Right kidney (tissue), 1 donor: Measurements from ENCODE around the gene SRRM2.

ENCODE experiments used
- DNase-seq: peaks from one replicate; pipeline ENCODE4 v3.0.0-alpha.2; 2016

SRRM2 gene

DNA sequence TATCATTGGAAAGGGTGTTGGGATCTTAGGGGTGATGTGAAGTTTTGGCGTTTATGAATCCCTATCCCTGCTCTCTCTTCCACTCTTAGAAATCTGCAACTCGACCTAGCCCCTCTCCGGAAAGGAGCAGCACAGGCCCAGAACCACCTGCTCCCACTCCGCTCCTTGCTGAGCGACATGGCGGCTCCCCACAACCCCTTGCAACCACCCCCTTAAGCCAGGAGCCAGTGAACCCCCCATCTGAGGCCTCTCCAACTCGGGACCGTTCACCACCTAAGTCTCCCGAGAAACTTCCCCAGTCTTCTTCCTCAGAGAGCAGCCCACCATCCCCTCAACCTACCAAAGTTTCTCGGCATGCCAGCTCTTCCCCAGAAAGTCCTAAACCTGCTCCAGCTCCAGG is 9.0 kb downstream of the SRRM2 start:
- no peak for DNase-seq

DNA sequence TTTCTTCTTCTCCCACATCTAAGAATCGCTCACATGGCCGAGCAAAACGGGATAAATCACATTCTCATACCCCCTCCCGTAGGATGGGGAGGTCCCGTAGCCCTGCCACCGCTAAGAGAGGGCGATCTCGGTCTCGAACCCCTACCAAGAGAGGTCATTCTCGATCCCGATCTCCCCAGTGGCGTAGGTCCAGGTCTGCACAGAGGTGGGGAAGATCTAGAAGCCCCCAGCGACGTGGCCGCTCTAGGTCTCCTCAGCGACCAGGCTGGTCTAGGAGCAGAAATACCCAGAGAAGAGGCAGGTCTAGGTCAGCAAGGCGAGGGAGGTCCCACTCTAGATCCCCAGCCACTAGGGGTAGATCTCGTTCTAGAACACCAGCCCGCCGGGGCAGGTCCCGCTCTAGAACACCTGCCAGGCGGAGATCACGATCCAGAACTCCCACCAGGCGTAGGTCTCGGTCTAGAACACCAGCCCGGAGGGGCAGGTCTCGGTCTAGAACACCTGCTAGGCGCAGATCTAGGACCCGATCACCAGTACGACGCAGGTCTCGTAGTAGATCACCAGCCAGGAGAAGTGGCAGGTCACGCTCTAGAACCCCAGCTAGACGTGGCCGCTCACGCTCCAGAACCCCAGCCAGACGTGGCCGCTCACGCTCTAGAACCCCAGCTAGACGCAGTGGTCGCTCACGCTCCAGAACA is 9.6 kb downstream of the SRRM2 start:
- no peak for DNase-seq

DNA sequence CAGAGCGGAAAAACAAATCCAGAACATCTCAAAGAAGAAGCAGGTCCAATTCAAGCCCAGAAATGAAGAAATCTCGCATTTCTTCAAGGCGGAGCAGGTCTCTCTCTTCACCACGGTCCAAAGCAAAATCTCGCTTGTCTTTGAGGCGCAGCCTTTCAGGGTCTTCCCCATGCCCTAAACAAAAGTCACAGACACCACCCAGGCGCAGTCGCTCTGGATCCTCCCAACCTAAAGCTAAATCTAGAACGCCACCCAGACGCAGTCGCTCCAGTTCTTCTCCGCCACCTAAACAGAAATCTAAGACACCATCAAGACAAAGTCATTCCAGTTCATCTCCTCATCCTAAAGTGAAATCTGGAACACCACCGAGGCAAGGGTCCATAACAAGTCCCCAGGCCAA is 10.3 kb downstream of the SRRM2 start:
- DNase-seq = no peak

DNA sequence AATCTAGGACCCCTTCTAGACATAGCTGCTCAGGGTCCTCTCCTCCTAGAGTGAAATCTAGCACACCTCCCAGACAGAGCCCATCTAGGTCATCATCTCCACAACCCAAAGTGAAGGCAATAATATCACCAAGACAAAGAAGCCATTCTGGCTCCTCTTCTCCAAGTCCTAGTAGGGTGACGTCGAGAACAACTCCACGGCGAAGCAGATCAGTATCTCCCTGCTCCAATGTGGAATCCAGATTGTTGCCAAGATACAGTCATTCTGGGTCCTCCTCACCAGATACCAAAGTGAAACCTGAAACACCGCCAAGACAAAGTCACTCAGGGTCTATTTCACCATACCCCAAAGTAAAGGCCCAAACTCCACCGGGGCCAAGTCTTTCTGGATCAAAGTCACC is 10.7 kb downstream of the SRRM2 start:
- DNase-seq = no peak

DNA sequence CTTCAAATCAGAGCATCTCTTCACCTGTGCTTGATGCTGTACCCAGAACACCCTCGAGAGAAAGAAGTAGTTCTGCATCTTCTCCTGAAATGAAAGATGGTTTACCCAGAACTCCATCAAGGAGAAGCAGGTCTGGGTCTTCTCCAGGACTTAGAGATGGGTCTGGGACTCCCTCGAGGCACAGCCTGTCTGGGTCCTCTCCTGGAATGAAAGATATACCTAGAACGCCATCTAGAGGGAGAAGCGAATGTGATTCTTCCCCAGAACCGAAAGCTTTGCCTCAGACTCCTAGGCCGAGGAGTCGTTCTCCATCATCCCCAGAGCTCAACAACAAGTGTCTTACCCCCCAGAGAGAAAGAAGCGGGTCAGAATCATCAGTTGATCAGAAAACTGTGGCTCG is 12.3 kb downstream of the SRRM2 start:
- DNase-seq = no peak

DNA sequence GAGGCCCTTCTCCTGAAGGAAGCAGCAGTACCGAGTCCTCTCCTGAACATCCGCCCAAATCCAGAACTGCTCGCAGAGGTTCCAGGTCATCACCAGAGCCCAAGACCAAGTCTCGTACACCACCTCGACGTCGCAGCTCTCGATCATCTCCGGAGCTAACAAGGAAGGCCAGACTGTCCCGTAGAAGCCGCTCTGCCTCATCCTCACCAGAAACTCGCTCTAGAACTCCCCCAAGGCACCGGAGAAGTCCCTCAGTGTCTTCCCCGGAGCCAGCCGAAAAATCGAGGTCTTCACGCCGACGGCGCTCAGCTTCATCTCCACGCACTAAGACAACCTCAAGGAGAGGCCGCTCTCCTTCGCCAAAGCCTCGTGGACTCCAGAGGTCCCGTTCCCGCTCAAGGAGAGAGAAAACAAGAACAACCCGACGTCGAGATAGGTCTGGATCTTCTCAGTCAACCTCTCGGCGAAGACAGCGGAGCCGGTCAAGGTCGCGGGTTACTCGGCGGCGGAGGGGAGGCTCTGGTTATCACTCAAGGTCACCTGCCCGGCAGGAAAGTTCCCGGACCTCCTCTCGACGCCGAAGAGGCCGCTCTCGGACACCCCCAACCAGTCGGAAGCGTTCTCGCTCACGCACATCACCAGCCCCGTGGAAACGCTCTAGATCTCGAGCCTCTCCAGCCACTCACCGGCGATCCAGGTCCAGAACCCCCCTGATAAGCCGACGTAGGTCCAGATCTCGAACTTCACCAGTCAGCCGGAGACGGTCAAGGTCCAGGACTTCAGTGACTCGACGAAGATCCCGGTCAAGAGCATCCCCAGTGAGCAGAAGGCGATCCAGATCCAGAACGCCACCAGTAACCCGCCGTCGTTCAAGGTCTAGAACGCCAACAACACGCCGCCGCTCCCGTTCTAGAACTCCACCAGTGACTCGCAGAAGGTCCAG is 13.3 kb downstream of the SRRM2 start:
- DNase-seq = no peak

DNA sequence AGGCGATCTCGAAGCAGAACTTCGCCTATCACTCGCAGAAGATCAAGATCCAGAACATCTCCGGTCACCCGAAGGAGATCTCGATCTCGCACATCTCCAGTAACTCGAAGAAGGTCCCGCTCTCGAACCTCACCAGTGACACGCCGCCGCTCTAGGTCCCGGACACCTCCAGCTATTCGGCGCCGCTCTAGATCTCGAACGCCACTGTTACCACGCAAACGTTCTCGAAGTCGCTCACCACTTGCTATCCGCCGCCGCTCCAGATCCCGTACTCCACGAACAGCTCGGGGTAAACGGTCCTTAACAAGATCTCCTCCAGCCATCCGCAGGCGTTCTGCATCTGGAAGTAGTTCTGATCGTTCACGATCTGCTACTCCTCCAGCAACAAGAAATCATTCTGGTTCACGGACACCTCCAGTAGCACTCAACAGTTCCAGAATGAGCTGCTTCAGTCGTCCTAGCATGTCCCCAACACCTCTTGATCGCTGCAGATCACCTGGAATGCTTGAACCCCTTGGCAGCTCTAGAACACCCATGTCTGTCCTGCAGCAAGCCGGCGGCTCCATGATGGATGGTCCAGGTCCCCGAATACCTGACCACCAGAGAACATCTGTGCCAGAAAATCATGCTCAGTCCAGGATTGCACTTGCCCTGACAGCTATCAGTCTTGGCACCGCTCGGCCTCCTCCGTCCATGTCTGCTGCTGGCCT is 14.1 kb downstream of the SRRM2 start:
- no peak for DNase-seq

DNA sequence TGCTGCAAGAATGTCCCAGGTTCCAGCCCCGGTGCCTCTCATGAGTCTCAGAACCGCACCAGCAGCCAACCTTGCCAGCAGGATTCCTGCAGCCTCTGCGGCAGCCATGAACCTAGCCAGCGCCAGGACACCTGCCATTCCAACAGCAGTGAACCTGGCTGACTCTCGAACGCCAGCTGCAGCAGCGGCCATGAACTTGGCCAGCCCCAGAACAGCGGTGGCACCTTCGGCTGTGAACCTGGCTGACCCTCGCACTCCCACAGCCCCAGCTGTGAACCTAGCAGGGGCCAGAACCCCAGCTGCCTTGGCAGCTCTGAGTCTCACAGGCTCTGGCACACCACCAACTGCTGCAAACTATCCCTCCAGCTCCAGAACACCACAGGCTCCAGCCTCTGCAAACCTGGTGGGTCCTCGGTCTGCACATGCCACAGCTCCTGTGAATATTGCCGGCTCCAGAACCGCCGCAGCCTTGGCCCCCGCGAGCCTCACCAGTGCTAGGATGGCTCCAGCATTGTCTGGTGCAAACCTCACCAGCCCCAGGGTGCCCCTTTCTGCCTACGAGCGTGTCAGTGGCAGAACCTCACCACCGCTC is 14.8 kb downstream of the SRRM2 start:
- DNase-seq = no peak

DNA sequence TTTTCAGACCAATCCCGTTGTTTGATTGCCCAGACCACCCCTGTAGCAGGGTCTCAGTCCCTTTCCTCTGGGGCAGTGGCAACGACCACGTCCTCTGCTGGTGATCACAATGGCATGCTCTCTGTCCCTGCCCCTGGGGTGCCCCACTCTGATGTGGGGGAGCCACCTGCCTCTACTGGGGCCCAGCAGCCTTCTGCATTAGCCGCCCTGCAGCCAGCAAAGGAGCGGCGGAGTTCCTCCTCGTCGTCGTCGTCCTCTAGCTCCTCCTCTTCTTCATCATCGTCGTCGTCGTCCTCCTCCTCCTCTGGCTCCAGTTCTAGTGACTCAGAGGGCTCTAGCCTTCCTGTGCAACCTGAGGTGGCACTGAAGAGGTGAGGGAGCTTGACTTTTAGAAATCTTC is 15.5 kb downstream of the SRRM2 start:
- no peak for DNase-seq

DNA sequence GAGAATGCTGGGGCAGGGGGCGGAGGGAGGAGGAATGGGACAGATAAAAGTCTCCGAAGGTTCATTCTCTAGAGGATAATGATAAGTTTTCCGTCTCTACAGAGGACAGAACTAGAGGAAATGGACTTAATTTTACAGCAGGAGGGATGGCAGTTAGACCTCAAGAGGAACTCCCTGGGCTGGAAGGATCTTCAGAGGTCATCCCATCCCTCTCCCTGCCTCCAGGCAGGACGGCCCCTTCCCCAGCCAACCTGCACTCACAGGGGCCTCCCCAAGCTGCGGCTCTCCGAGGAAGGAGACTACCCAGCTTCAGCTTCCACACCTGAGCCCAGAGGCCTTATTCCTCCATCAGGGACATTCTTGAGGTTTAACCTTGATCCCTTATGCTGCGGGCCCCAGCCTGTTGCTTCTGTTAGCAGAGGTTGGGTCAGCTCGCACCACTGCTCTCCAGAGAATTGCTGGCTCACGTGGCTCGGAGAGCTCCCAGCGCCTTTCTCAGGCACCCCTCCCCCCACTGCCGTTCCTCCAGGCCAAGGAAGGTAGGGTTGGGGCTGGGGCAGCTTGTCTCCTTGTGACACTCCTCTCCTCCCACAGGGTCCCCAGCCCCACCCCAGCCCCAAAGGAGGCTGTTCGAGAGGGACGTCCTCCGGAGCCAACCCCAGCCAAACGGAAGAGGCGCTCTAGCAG is 16.1 kb downstream of the SRRM2 start:
- no peak for DNase-seq

DNA sequence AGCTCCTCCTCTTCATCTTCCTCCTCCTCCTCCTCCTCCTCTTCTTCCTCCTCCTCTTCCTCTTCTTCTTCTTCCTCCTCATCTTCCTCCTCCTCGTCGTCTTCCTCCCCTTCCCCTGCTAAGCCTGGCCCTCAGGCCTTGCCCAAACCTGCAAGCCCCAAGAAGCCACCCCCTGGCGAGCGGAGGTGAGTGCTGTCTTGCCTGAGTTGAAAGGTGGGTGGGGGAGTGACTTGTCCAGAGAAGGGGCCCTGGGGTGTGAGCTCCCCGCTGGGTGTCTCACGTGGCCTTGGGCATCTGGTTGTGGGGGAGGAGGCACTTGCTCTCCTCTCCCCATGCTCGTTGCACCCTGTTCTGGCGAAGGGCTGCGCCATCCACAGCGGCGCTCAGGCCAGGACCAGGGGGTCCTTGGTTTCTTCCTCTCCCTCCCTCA is 16.7 kb downstream of the SRRM2 start:
- no peak for DNase-seq

DNA sequence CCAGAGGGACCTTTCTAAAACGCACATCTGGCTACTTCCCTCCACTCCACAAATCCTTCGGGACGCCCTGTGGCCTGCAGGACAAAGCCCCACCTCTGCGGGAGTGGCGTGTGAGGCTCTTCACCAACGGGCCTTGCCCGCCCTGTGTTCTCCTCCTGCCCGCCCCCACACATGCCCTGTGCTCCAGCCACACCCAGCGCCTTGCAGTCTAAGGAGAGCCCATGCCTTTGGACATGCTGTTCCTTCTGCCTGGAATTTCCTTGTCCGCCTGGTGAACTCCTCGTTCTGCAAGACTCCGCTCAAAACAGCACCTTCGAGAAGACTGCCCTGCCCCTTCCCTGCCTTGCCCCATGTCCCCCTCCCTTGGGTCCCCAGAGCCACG is 17.2 kb downstream of the SRRM2 start:
- no peak for DNase-seq

DNA sequence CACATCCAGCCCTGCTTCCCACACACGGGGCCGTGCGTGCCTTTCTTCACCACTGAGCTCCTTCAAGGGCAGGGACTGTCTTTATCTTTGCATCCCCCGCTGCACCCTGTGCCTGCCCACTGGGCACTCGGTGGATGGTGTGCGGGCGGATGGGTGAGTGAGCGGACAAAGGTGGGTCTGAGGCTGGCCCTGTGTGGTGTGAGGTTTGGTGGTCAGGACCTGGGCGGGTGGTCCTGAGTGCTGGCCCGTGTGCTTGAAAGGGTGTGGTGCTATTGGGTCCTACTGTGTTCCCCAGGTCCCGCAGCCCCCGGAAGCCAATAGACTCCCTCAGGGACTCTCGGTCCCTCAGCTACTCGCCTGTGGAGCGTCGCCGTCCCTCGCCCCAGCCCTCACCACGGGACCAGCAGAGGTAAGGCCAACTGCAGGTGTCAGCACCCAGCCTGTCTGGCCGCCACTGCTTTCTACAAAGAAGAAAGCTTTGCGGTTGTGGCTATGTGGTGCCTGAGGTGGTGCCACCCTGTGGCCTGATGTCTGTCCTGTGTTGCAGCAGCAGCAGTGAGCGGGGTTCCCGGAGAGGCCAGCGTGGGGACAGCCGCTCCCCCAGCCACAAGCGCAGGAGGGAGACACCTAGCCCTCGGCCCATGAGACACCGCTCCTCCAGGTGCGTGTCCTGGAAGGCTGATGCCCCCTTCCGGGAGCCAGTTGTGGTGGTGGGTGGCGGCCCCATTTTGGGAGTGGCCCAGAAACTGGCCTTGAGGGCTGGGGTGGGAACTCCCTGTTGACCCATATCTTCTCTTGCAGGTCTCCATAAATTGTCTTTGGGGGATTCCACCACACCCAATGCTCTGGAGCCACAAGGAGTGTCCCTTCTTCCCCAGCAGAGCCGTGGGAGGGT is 17.9 kb downstream of the SRRM2 start:
- DNase-seq = no peak

DNA sequence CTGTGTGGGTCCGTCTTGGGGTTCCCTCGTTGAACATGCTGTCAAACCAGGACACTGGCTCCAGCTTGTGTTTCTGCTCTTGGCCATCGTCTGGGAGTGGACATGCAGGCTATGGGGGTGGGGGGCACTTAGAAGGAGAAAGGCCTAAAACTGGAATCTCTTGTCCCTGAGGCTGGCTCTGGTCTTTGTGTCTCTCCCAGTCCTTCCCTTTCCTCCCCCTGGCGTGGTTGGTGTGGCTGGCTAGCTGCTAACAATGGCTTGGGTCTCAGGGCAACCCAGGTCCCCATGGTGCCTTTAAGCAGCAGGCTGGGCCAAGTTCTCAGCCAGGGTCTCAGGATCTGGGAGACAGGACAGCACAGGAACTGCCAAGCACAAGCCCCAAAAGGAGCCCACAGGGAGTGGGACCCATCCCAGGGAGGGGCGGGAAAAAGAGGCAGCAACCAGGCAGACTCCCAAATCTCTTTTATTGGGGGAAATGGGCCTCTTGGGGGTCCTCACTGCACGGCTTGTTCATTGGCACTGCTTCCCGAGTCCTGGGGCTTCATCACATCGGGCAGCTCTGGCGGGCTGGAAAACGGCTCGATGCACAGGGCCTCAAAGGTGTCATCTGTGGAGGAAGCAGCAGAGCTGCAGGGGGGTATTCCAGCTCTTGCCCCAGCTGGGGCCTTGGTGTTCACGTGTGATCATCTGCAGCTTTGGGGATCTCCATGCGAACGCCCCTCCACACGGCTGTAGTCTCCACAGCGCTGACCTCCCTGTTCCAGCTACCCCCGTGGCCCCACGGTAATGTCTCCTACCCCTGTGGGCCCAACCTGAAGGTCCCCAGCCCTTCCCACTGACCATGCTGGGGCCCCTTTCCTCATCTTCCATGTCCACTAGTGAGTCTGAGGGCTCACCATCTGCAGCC is 19.3 kb downstream of the SRRM2 start:
- DNase-seq = no peak

DNA sequence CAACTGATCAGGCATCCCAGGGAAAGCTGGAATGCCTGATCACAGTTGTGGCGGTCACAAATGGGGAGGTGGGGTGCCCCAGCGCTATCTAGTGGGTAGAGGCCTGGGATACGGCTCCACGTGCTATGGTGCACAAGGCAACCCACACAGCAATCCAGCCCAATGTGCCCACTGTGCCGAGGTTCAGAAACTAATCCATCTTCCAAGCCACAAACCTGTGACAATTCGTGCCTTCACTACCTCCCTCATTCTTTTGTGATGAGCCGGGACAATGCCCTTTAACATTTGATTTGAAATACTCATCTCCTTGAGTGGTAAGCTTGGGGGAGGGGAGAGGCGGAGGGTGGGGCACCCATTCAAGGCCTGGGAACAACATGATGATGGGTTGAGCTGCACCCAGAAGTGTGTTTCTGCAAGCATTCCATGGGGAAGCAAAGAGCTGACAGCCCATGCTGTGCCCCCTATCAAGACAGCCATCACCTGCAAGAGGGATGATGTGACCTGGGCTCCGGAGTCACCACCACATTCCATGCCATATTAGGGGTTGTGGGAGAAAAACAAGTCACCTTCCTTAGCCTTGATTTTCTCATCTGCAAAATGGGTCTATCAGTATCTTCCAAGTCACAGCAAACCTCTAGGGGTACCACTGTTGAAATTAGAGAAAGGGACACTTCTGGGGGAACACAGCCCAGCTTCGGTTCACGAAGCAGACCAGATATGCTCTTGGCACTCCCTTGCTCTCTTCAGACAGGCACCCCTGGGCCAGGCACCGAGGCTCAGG is 20.9 kb downstream of the SRRM2 start:
- DNase-seq = no peak

DNA sequence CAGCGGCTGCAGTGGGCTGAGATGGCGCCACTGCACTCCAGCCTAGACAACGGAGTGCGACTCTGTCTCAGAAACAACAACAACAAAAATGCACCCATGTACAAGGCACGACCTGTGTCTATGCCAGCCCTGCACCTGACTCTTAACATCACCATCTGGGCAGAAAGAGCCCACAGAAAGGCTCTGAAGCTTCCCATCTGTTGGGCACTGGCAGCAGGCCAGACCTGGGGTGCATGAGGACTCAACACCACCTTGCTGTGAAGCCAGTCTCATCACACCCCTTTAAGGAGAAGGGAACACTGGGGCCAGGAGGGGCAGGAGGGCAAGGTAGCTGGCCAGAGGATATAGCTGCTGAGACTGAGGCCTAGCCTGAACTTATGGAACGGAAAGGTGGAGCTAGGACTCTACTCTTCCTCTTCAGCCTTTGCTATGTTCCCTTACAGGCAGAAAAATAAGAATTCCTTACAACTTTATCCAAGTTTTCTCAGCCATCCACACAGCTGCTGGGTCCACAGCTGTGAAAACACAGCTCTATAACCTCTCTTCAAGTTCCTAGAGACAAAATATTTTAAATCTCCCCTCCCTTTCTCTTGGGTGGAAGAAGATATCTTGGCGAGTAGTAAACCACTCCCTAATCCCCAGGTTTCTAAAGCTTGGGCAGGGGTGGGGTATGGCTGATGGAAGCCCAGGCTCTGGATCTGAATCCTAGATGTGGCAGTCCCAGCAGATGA is 21.9 kb downstream of the SRRM2 start:
- DNase-seq = no peak

DNA sequence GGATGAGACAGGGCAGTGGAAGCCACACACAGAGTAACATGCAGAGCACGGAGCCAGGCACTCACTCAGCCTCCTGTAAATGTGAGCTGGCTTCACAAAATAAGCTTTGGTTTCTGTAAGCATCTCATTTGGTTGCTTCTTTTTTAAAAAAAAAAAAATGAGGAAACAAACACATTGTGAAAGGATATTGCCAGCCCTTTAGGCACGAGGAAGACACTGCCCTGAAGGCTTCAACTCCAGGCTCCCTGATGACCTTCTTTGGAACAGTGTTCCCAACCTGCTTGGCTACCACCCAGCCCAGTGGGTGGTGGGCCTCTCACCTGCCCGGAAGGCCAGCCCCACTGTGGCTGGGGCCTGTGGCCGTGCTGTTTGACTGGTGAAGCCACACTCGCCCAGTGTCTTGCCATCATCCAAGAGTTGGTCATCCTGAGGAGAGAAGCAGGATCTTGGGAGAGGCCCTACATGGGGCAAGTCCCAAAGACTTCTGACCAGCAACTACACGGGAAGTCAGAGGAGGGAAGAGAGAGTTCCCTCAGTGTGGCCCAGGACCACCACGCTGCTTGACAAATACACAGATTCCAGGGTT is 22.8 kb downstream of the SRRM2 start:
- no peak for DNase-seq
